IMR-90 (cell line): Measurements from ENCODE around the gene PAX2.

ENCODE experiments used
- RAD21 ChIP-seq: IDR thresholded peaks from 2 replicates; pipeline ENCODE4 v1.6.1; 2012; ENCODE audit warnings: low read length, improper control_type of control experiment
- TF ChIP-seq, protein P1 (sequence below): conservative IDR thresholded peaks from 2 replicates; pipeline ENCODE4 v1.5.1; 2012; ENCODE audit warnings: mild to moderate bottlenecking, low read depth, low read length, improper control_type of control experiment

DNA sequence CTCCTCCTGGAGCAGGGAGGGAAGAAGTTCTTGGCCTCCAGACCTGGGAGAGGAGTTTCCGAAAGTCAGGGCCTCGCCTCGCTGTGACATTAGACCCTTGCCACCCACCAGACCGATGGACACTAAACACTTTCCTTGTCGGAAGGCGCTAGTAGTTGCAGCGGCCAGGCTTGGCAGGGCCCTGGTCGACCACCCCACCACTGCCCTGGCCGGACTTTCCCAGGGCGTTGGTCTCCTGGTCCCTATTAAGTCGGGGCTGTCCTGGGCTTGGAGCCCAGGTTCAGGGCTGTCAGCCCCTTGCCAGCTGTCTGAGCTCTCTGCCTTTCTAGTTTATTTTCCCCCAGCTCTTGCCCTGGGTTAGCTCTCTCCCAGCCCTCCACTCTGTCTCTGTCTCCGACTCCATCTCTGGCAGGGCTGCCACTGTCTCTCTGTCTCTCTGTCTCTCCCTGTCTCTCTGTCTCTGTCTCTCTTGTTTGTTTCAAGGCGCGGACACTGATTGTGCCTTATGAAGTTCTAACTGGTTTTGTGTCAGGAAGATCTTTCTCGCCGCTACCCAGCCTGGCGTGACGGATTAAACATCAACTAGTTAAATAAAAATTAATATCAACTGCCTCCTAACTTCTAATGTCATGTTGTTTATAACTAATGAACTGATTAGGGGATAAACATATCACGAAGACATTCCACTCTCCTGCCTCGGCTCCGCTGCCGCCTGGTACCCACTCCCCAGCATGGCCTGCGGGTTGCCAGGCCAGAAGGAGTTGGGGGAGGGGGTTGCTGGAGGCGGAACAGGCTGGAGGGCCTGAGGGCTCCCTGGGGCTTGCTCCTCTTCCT lies 13.8 kb upstream of the PAX2 start:
- TF ChIP-seq RAD21 = no peak
- TF ChIP-seq, protein P1, sequence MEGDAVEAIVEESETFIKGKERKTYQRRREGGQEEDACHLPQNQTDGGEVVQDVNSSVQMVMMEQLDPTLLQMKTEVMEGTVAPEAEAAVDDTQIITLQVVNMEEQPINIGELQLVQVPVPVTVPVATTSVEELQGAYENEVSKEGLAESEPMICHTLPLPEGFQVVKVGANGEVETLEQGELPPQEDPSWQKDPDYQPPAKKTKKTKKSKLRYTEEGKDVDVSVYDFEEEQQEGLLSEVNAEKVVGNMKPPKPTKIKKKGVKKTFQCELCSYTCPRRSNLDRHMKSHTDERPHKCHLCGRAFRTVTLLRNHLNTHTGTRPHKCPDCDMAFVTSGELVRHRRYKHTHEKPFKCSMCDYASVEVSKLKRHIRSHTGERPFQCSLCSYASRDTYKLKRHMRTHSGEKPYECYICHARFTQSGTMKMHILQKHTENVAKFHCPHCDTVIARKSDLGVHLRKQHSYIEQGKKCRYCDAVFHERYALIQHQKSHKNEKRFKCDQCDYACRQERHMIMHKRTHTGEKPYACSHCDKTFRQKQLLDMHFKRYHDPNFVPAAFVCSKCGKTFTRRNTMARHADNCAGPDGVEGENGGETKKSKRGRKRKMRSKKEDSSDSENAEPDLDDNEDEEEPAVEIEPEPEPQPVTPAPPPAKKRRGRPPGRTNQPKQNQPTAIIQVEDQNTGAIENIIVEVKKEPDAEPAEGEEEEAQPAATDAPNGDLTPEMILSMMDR = no peak
